Adipose tissue (tissue), 3 donors: ENCODE results near the gene RAG2. TPM values are rescaled to one million over a fixed set of nuclear protein-coding genes. Genes with fewer than 3 reads are reported as not detected.

Source experiments
- H3K27ac ChIP-seq: one replicate; pipeline ENCODE4 v1.5.1; 2013; ENCODE audit warnings: low read depth, low read length
- WGBS, 3 donors: extraction: QIAGEN DNeasy Blood & Tissue Kit; methylation state at CpG; one replicate each; pipeline ENCODE4 v1.1.7; 2013; 5-methylcytosine and 5-hydroxymethylcytosine counted together
- polyA plus RNA-seq, 3 donors: library from polyadenylated mRNA; stranded (reverse); fragments of 200-250 nt; gene quantifications; one replicate each; pipeline ENCODE4 v1.2.3, GENCODE V29; 2013
- donor health status: healthy with polysubstance abuse.
- donor health status: Bipolar disorder and iron deficiency.
- donor health status: healthy.

RAG2 gene
- not detected for polyA plus RNA-seq

DNA sequence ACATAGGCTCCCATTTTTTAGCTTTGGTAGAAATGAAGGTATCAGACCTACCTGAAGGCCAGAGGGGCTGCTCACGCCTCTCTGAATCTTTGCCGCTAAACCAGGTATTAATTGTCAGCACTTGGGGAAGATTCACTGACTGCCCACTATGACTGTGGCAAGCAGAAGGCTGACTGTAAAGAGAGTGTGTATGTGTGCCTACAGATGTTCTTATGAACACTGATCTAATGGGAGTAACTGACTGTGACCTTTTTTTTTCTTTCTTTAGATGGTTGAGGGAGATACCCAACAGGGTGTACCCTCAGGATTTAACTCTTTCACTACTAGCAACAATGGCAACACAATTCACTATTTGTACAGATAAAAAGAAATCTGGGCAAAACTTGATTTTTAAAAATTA lies at the start of gene RAG2:
RAG2 (minus strand) TSS at position 186 of the 400 bp plus-strand sequence. CDS start 4,068 bp downstream, outside the sequence.
- H3K27ac ChIP-seq, result no peak within 1 kb of the TSS
- WGBS, 3 donors, result 84 to 95% (median 88%) methylated on average over 2 of the region's 2 CpGs

GRCh38 chr11:36638556-36638955 lies 40.5 kb upstream of the RAG2 start:
- no peak overlapping the region for H3K27ac ChIP-seq
- 33 to 83% (median 82%) methylated on average over 2 of the region's 2 CpGs for WGBS, 3 donors

- H3K27ac ChIP-seq, result no peak overlapping the region
- WGBS, 3 donors, result 82 to 94% (median 89%) methylated on average over 4 of the region's 4 CpGs
These were observed 37.2 kb upstream of the RAG2 start for GRCh38 chr11:36635066-36635862.

DNA sequence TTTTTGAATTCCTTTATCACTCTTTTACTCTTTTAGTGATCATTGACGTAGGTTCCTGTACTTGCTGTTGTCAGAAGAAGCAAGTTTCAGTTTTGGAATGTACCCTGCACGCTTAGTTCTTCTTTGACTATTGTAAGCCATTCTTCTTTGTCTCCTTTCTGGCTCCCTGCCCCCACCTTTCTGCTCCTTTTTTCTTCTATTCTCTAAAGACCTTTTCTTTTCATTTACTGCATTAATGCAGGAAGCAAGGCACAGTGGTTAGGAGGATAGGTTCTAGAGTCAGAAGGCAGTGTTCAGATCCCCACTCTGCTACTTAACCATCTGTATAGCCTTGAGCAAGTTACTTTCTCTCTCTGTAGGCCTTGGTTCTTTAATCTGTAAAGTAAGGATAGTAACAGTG lies 33.7 kb upstream of the RAG2 start:
- 86 to 98% (median 95%) methylated on average over 2 of the region's 2 CpGs for WGBS, 3 donors
- no peak overlapping the region for H3K27ac ChIP-seq

DNA sequence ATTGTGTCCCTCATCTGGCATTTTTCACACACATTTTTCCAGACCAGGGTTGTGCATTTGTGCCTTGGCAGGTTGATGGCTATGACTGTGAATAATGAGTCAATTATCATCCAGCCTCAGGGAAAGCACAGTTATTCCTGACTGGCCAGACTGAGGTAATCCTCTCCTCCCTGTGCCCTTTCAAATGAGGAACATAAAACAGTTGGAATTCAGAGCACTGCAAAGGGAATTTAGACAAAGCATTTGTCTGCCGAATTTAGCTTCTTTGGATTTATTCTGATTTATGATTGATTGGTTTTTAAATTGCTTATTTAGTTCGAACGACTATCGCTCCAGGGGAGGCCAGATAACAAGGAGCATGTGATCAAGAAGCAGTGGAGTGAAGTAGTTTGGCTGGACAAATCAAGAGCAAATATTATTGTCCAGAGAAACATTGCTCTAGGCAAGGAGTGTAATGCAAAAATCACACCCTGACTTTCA lies 30.8 kb upstream of the RAG2 start:
- no peak overlapping the region for H3K27ac ChIP-seq
- WGBS, 3 donors, result 20 to 83% (median 77%) methylated on average over 4 of the region's 4 CpGs

DNA sequence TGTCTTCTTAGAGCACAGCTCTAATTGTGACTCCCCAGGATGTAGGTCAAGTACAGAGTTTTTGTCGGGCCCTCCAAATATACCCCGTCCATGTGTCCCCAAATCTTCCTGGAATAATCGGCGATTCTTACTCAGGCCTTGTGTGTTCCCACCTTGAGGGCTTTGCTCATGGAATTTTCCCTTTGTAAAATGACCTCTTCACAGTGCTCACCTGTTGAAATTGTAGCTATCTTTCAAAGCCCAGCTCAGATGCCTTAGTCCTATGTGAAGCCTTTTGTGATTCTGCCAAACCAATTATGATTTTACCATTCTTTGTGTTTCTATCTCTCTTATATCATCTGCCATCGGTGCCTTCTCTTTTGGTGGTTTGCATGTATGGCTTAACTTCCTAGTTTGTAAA lies 30.1 kb upstream of the RAG2 start:
- WGBS, 3 donors, result 82 to 89% (median 87%) methylated on average over 5 of the region's 5 CpGs
- H3K27ac ChIP-seq, result no peak overlapping the region

DNA sequence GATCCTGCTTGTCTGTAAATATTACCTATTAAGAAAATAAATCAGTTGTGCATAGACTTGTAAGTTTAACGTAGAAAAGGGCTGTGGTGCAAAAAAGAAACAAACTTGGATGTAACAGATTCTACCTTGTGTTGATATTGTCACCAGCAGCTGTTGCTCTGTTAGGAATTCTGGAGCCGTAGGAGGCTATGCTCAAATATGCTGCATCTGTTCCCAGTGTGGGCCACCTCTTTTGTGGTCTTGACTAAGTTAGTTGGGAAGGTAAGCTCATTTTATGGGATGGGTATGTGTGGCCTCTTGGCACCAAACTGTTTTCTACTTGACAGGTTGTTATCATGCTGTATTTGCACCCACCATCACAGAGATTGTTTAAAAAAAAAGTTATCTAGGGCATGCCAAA lies 29.4 kb upstream of the RAG2 start:
- 79 to 92% (median 87%) methylated on average over 2 of the region's 2 CpGs for WGBS, 3 donors
- H3K27ac ChIP-seq, result no peak overlapping the region

GRCh38 chr11:36627006-36627405 lies 29.0 kb upstream of the RAG2 start:
- 81 to 91% (median 87%) methylated on average over 1 of the region's 1 CpG for WGBS, 3 donors
- no peak overlapping the region for H3K27ac ChIP-seq

DNA sequence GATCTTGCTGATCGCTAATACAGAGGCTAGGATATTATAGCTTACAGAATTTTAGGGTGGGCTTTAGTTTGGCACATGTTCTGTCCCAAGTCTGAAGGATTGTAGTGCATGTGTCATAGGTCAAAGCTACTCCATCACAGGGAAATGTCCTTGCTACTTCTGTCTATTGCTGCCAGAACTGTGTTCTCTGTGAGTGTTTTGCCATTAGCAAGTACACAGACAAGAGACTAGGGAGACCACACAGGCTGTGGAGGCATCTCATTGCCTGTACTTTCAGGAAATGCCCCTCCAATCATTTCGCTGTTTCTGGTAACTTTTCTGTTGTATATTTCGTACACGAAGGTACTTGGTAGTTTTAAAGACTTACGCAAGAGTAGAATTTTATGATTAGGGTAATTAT lies 25.5 kb upstream of the RAG2 start:
- 79 to 92% (median 89%) methylated on average over 5 of the region's 5 CpGs for WGBS, 3 donors
- H3K27ac ChIP-seq, result no peak overlapping the region

- 72 to 74% (median 73%) methylated on average over 3 of the region's 3 CpGs for WGBS, 3 donors
- no peak overlapping the region for H3K27ac ChIP-seq
These were observed 24.5 kb upstream of the RAG2 start for GRCh38 chr11:36622431-36623136.

- no peak overlapping the region for H3K27ac ChIP-seq
These were observed 22.2 kb upstream of the RAG2 start for GRCh38 chr11:36620246-36620645.

GRCh38 chr11:36619502-36619901 lies 21.5 kb upstream of the RAG2 start:
- WGBS, 3 donors, result 14 to 24% (median 18%) methylated on average over 5 of the region's 5 CpGs
- H3K27ac ChIP-seq, result no peak overlapping the region

- 60 to 87% (median 69%) methylated on average over 3 of the region's 3 CpGs for WGBS, 3 donors
- no peak overlapping the region for H3K27ac ChIP-seq
These were observed 20.5 kb upstream of the RAG2 start for GRCh38 chr11:36618363-36619047.

DNA sequence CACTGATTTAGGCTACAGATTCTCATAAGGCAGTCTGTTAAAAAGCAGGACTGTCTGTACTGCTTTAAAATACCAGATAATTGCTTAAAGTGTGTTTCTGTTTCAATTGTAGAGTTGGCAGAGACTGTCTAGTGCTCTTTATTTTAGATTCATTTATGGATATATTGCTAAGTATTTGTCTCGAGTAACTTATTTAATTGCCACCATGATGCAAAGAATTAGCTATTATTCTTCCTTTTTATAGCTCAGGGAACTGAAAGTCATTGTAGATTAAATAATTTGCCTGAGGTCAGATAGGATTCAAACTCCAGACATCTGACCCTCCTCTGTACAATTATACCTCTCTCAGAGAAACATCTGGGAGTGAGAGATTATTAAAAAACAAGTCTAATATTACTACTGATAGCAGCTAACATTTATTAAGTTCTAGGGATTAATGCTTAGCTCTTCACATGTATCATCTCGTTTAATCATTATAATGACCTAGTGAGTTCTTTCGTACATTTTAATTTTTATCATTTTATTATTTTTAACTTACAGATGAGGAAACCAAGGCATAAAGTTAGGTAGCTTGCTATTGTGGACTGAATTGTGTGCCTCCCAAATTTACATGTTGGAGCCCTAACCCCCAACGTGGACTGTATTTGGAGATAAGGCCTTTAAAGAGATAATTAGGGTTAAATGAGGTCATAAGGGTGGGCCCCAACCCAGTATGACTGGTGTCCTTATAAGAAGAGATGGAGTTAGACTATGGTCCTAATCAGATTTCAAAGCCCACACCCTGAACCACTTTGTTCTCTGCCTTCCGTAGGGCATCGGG lies 19.7 kb upstream of the RAG2 start:
- 89 to 91% (median 91%) methylated on average over 6 of the region's 6 CpGs for WGBS, 3 donors
- no peak overlapping the region for H3K27ac ChIP-seq

- WGBS, 3 donors, result 72 to 79% (median 76%) methylated on average over 3 of the region's 3 CpGs
These were observed 17.8 kb upstream of the RAG2 start for GRCh38 chr11:36615826-36616225.

DNA sequence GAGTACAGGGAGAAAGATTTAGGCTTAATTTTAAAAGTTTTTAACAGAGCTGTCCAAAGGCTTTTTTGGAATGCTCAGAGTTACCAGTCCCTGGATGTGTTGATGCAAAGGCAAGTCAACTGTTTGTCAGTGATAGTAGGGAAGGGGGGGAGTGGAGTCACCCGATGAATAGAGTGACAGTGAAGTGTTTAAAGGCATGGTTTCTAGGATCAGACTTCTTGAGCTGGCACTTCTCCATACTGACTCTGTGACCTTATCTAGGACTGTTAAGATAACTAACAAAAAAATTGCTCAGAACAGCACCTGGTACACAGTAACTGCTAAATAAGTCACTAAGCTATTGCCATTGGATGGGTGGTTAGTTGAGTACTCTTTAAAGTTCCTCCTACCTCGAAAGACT lies 11.3 kb upstream of the RAG2 start:
- WGBS, 3 donors, result 42 to 79% (median 73%) methylated on average over 2 of the region's 2 CpGs

More at GRCh38 chr11:36615826-36616225, 17.8 kb upstream of the RAG2 start:
- H3K27ac ChIP-seq, result no peak overlapping the region

DNA sequence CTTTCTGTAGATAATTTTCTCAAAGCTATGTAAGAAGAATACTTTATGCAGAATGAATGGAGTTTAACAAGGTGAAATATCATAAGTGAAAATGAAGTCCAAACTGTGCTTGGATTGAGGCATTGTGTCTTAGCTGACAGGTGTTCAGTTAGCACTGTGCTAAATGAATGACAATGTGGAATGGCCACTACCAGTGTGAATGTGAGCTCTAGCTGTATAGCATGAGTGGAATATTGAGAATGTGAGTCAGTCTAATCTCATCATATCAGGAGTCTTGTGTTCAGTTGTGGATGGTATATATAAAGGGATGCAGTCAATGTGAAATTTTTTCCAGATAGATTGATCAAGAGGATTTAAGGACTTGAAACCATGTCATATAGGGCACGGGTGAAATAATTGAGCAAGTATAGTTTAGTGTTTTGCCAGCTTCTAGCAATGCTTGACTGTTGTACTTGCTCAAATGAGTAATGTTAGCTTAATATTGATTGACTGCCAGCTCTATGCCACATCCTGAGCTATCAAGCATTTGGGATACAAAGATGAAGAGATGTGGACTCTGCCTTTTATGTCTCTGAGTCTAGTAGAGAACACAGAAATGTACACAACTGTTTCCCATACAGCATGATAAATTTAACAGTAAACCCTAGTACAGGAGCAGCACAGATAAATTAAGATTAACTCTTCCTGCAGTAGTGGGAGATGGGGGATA lies 10.6 kb upstream of the RAG2 start:
- WGBS, 3 donors, result 67 to 89% (median 77%) methylated on average over 1 of the region's 1 CpG
- H3K27ac ChIP-seq, result no peak overlapping the region

More for the DNA sequence above, 11.3 kb upstream of the RAG2 start:
- H3K27ac ChIP-seq, result no peak overlapping the region
